HAP-1 (cell line): ENCODE measurements around the gene HEPACAM.

Experiments
- DNase-seq, 2 experiments: peaks; one replicate each; pipeline ENCODE4 v3.0.0-alpha.2; 2016 to 2020; ENCODE audit warnings: low spot score in 2 of 2
- H3K27me3 ChIP-seq: fragments of 250-450 bp; sonication (Bioruptor Pico); 2 replicates; pipeline ENCODE4 v1.5.1; 2020; ENCODE audit warnings: low read depth, mild to moderate bottlenecking, moderate library complexity
- H3K36me3 ChIP-seq: fragments of 250-450 bp; sonication (Bioruptor Pico); replicated peaks from 2 replicates; pipeline ENCODE4 v1.5.1; 2020; ENCODE audit warnings: mild to moderate bottlenecking
- H3K4me1 ChIP-seq: fragments of 250-450 bp; sonication (Bioruptor Pico); 2 replicates; pipeline ENCODE4 v1.5.1; 2020; ENCODE audit warnings: mild to moderate bottlenecking
- H3K4me3 ChIP-seq: fragments of 250-450 bp; sonication (Bioruptor Pico); 2 replicates; pipeline ENCODE4 v1.5.1; 2020; ENCODE audit warnings: mild to moderate bottlenecking, moderate library complexity
- H3K9me3 ChIP-seq: fragments of 250-450 bp; sonication (Bioruptor Pico); 2 replicates; pipeline ENCODE4 v1.5.1; 2020; ENCODE audit warnings: mild to moderate bottlenecking, moderate library complexity
- in situ Hi-C: fragments of 300-500 bp; cut with MboI; formaldehyde crosslinking; loops from 3 replicates; pipeline ENCODE4 v1.14.3; 2020; ENCODE audit warnings: low sequenced_read_pairs, inconsistent platforms, mixed read lengths

HEPACAM gene

GRCh38 chr11:124891373-124891861, 44.4 kb downstream of the HEPACAM start:
- DNase-seq, result no peak
- in situ Hi-C loops, result no loop called here
- peaks cover 26% of the 10 kb centered on the region for H3K27me3 ChIP-seq
- no peaks in the 10 kb centered on the region for H3K36me3 ChIP-seq
- H3K4me3 ChIP-seq, result no peak overlapping the region
- H3K9me3 ChIP-seq, result no peaks in the 10 kb centered on the region
- H3K4me1 ChIP-seq, result no peaks in the 10 kb centered on the region

- H3K27me3 ChIP-seq, result peaks cover 32% of the 10 kb centered on the region
Measured at GRCh38 chr11:124890683-124891372, 45.0 kb downstream of the HEPACAM start.

DNA sequence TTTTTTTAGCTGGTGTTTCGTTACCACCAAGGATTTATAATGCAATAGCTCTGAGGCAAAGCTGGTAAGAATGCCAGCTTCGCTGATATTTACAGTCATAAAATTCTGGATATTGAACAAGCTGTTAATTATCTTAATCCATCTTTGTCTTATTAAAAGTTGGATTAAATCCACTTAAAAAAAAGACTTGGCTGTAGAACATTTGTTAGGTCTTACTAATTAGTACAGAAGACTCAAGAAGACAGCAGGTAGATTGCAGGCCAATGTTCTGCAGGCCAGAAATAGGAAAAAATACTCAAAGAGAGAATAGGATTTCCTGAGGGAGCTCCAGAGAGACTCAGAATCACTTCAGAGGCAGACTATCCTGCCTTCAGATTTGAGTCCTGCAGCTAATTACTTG, 45.7 kb downstream of the HEPACAM start:
- in situ Hi-C loops, result no loop called here
- H3K9me3 ChIP-seq, result no peaks in the 10 kb centered on the region
- H3K27me3 ChIP-seq, result peaks cover 35% of the 10 kb centered on the region
- no peak overlapping the region for H3K4me3 ChIP-seq
- H3K4me1 ChIP-seq, result no peaks in the 10 kb centered on the region
- no peaks in the 10 kb centered on the region for H3K36me3 ChIP-seq
- no peak for DNase-seq

More at GRCh38 chr11:124890683-124891372, 45.0 kb downstream of the HEPACAM start:
- no peaks in the 10 kb centered on the region for H3K4me1 ChIP-seq
- H3K36me3 ChIP-seq, result no peaks in the 10 kb centered on the region
- in situ Hi-C loops, result no loop called here
- no peaks in the 10 kb centered on the region for H3K9me3 ChIP-seq
- DNase-seq, result no peak
- no peak overlapping the region for H3K4me3 ChIP-seq

- H3K4me3 ChIP-seq, result no peak overlapping the region
- no peaks in the 10 kb centered on the region for H3K4me1 ChIP-seq
- no peaks in the 10 kb centered on the region for H3K9me3 ChIP-seq
- H3K27me3 ChIP-seq, result peaks cover 35% of the 10 kb centered on the region
- in situ Hi-C loops, result no loop called here
- DNase-seq, result no peak
- no peaks in the 10 kb centered on the region for H3K36me3 ChIP-seq
Measured at GRCh38 chr11:124889191-124890091, 46.4 kb downstream of the HEPACAM start.

GRCh38 chr11:124887667-124888013, 48.2 kb downstream of the HEPACAM start:
- Histone ChIP-seq H3K9me3 (no peaks in the 10 kb centered on the region), H3K4me3 (no peak overlapping the region), H3K4me1 (no peaks in the 10 kb centered on the region), H3K27me3 (peaks cover 32% of the 10 kb centered on the region), H3K36me3 (no peaks in the 10 kb centered on the region)
- in situ Hi-C loops, result no loop called here
- DNase-seq, result no peak

- Histone ChIP-seq H3K27me3 (peaks cover 27% of the 10 kb centered on the region), H3K4me3 (no peak overlapping the region), H3K9me3 (no peaks in the 10 kb centered on the region), H3K36me3 (no peaks in the 10 kb centered on the region), H3K4me1 (no peaks in the 10 kb centered on the region)
- in situ Hi-C loops, result no loop called here
- DNase-seq, result no peak
Measured at GRCh38 chr11:124886978-124887666, 48.7 kb downstream of the HEPACAM start.

DNA sequence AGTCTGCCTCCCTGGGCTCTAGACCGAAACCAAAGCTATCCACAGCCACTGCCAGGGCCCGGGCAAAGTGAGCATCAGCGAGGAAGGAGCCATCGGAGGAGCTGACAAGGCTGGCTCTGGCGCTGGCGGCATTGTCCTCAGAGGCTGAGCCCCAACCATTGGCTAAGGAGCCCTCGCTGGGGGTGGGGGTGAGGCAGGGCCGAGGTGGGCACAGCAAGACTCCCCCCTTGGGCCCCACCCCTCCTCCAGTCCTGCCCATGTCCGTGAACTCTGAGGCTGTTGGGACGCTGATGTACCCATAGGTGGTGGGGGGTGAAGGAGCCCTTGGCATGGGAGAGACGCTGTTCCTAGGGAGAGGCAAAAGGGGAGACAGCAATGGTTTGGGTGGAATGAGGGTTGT, 49.4 kb downstream of the HEPACAM start:
- in situ Hi-C loops, result no loop called here

DNA sequence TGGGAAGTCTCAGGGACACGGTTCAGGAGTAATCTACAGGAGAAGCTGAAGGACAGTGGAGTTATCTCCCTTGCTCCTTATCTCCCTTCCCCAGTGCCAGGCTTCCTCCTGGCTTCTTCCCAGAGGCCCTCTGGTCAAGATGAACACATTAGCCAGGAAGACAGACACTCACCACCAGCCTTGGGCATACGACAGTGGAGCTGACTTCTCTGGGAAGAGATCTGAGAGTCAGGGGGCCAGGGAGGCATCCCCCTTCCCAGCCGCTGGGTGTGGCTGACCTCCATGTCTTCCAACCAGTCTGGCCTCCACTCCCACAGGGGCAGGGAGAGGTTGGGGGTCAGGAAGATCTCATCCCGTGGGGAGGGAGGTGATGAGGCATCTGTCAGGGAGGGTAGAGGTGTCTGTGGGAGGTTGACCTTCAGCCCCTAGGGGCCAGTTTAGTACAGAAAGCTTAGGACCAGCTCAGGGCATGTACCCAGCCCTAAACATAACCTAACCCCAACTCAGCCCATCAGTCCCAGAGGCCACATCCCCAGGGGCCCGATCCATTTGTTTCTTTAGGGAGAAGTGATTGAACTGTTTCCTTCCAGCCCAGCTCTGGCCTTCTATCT, 50.9 kb downstream of the HEPACAM start:
- Histone ChIP-seq H3K4me1 (no peaks in the 10 kb centered on the region), H3K27me3 (peaks cover 21% of the 10 kb centered on the region), H3K9me3 (no peaks in the 10 kb centered on the region), H3K4me3 (no peak overlapping the region), H3K36me3 (no peaks in the 10 kb centered on the region)
- in situ Hi-C loops, result no loop called here
- no peak for DNase-seq

More for the DNA sequence above, 49.4 kb downstream of the HEPACAM start:
- Histone ChIP-seq H3K4me3 (no peak overlapping the region), H3K27me3 (peaks cover 23% of the 10 kb centered on the region), H3K4me1 (no peaks in the 10 kb centered on the region), H3K36me3 (no peaks in the 10 kb centered on the region), H3K9me3 (no peaks in the 10 kb centered on the region)
- no peak for DNase-seq

DNA sequence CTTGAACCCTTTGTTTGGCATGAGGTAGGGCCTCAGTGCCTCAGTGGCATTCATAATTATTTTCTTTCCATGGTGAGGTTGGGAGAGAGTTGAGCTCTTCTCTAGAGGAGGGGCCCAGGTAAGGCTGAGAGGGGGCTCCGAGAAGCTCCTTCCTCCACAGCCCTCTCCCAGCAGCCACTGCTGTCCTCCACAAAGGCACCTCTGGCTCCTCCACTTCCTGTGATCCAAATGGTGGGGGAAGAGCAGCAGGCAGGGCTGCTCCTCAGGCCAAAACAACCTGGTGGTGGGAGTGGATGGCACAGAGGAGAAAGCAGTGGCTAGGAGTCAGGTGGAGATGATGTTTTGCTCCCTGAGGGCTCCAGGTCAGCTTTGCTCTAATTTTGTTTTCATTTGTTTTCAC, 51.5 kb downstream of the HEPACAM start:
- no peaks in the 10 kb centered on the region for H3K4me1 ChIP-seq
- DNase-seq, result no peak
- H3K9me3 ChIP-seq, result no peaks in the 10 kb centered on the region
- H3K36me3 ChIP-seq, result no peaks in the 10 kb centered on the region
- in situ Hi-C loops, result no loop called here
- no peak overlapping the region for H3K4me3 ChIP-seq
- peaks cover 19% of the 10 kb centered on the region for H3K27me3 ChIP-seq

DNA sequence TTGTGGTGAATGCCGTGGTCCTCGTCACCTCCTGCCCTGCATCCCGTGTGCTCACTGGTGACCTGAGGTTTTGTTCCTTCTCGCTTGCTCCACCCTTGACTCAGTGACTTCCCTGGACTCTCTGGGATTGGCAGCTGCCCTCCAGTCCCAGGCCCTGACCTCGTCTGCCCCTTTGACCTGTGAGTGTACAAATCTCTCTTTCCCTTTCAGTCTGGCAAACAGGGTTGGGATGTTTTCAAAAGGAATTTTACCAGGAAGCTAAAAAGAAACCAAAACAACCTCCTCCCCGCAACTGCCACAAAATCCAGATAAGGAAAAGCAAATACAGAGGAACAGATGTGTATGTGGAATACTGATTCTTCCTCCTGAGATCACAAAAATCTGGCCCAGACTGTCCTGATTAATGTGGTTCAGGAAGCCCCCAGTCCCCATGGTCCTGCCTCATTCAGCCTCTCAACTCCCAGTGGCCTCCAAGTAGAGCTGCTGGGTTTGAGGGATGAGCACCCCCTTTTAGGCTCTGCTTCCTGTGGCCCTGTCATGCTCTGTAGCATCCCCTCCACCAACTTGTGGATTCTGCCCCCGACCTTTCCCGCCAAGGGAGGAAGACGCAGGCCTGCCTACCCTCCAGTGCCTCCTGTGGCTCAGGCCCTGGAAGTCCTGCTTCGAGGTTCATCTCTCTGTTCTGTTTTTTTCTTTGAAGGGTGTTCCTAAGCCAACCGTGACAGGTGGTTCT, 53.3 kb downstream of the HEPACAM start:
- no peaks in the 10 kb centered on the region for H3K9me3 ChIP-seq
- H3K4me1 ChIP-seq, result no peaks in the 10 kb centered on the region; the same call in 1 of the 2 replicates
- no peak for DNase-seq
- no peak overlapping the region for H3K4me3 ChIP-seq
- H3K27me3 ChIP-seq, result peaks cover 11% of the 10 kb centered on the region; the same call in 1 of the 2 replicates
- in situ Hi-C loops, result no loop called here
- H3K36me3 ChIP-seq, result no peaks in the 10 kb centered on the region

DNA sequence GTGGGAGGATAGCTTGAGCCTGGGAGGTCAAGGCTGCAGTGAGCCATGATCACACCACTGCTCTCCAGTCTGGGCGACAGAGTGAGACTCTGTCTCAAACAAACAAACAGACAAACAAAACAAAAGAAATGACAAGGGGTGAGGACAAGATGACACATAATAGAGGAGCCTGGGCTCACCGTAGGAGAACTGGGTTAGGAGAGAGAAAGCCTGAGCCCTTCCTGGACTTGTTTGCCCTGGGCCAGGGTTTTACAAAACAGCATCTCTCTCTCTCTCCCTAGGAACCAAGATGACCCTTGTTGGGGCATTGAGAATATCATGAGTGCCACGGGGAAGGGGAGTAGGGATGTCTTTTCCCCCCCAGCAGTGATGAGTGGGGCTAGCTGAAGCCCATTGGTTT, 54.9 kb downstream of the HEPACAM start:
- no peak overlapping the region for H3K4me3 ChIP-seq
- no peaks in the 10 kb centered on the region for H3K36me3 ChIP-seq
- H3K4me1 ChIP-seq, result peaks cover 4% of the 10 kb centered on the region
- in situ Hi-C loops, result no loop called here
- H3K27me3 ChIP-seq, result peaks cover 4% of the 10 kb centered on the region; the same call in 1 of the 2 replicates
- DNase-seq, result no peak
- H3K9me3 ChIP-seq, result no peaks in the 10 kb centered on the region

GRCh38 chr11:124880290-124880611, 55.6 kb downstream of the HEPACAM start:
- Histone ChIP-seq H3K4me1 (peaks cover 4% of the 10 kb centered on the region), H3K27me3 (no peaks in the 10 kb centered on the region), H3K4me3 (no peak overlapping the region), H3K9me3 (no peaks in the 10 kb centered on the region), H3K36me3 (no peaks in the 10 kb centered on the region)
- in situ Hi-C loops, result no loop called here
- no peak for DNase-seq
